ENCODE data around the gene CDH6. TPM values are rescaled to one million over a fixed set of nuclear protein-coding genes. Genes with fewer than 3 reads are reported as not detected.

Gene CDH6
- total RNA-seq, 1 donor from 2014 or later, result 178 TPM

DNA sequence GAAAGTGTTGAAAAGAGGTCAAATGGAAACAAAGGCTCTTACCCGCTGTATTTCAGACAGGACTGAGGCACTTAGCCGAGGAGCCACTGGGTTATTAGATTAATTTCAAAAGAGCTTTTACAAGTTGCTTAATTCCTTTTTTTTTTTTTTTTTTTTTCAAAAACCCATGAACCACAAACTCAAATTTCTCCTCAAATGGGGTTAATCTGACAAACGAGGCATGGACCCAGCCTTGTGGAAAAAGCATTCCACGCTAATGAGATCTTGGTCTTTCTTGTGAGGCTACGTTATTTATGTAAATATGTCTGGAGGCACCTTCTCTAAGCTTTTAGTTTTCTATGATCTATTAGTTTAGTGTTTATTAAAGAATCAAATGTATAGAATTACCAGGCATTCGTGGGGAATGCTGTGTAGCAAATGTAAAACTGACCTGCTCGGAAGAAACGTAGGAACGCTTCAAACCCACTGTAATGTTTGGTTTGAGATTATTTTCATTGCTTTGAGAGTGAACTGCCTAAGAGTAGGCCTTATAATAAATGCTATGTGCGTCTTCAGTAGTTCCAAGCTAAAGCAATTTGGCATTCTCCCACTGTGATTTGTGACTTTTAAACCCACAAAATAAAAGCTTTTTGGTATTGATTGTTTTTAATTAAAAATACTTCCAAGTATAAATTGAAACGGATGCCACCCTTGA lies 134.7 kb downstream of the CDH6 start:
- H3K36me3 Mint-ChIP-seq (ENCODE audit: unreplicated experiment), result peaks cover 5% of the 10 kb centered on the region
- no peak for DNase-seq
- peaks cover 1% of the 10 kb centered on the region for H3K9me3 Mint-ChIP-seq (ENCODE audit: unreplicated experiment)
- H3K4me1 Mint-ChIP-seq (ENCODE audit: low read depth, unreplicated experiment), result no peaks in the 10 kb centered on the region
- TF ChIP-seq CTCF (IDR thresholded peaks at IDR 0.05; ENCODE audit: partially characterized antibody, unreplicated experiment), result no peak
- H3K27ac Mint-ChIP-seq (ENCODE audit: unreplicated experiment), result no peak overlapping the region
- no peaks in the 10 kb centered on the region for H3K27me3 Mint-ChIP-seq (ENCODE audit: unreplicated experiment)
- no peak overlapping the region for H3K4me3 Mint-ChIP-seq (ENCODE audit: unreplicated experiment)

- no peak for DNase-seq
- Mint-ChIP-seq H3K27me3 (ENCODE audit: unreplicated experiment) (no peaks in the 10 kb centered on the region), H3K27ac (ENCODE audit: unreplicated experiment) (no peak overlapping the region), H3K4me3 (ENCODE audit: unreplicated experiment) (no peak overlapping the region), H3K9me3 (ENCODE audit: unreplicated experiment) (peaks cover 1% of the 10 kb centered on the region), H3K4me1 (ENCODE audit: low read depth, unreplicated experiment) (peaks cover 2% of the 10 kb centered on the region), H3K36me3 (ENCODE audit: unreplicated experiment) (no peaks in the 10 kb centered on the region)
- TF ChIP-seq CTCF (IDR thresholded peaks at IDR 0.05; ENCODE audit: partially characterized antibody, unreplicated experiment), result no peak
Measured at GRCh38 chr5:31329715-31330114, 136.2 kb downstream of the CDH6 start.

- H3K36me3 Mint-ChIP-seq (ENCODE audit: unreplicated experiment), result no peaks in the 10 kb centered on the region
- H3K4me1 Mint-ChIP-seq (ENCODE audit: low read depth, unreplicated experiment), result peaks cover 2% of the 10 kb centered on the region
- TF ChIP-seq CTCF (IDR thresholded peaks at IDR 0.05; ENCODE audit: partially characterized antibody, unreplicated experiment), result no peak
- H3K9me3 Mint-ChIP-seq (ENCODE audit: unreplicated experiment), result no peaks in the 10 kb centered on the region
- no peak overlapping the region for H3K4me3 Mint-ChIP-seq (ENCODE audit: unreplicated experiment)
- DNase-seq, result no peak
- no peaks in the 10 kb centered on the region for H3K27me3 Mint-ChIP-seq (ENCODE audit: unreplicated experiment)
- H3K27ac Mint-ChIP-seq (ENCODE audit: unreplicated experiment), result no peak overlapping the region
Measured at GRCh38 chr5:31332160-31332559, 138.7 kb downstream of the CDH6 start.

DNA sequence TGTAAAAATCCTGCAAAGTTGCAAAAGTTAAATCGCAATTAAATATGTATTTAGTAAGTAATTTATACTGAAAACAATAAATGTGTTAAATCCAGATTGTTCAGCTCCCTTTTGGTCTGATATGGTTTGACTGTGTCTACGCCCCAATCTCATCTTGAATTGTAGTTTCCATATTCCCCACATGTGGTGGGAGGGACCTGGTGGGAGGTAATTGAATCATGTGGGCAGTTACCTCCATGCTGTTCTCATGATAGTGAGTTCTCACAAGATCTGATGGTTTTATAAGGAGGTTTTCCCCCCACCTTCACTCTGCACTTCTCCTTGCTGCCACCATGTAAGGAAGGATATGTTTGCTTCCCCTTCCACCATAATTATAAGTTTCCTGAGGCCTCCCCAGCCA lies 140.0 kb downstream of the CDH6 start:
- no peak for DNase-seq
- peaks cover 2% of the 10 kb centered on the region for H3K4me1 Mint-ChIP-seq (ENCODE audit: low read depth, unreplicated experiment)
- H3K4me3 Mint-ChIP-seq (ENCODE audit: unreplicated experiment), result no peak overlapping the region
- no peak for TF ChIP-seq CTCF (IDR thresholded peaks at IDR 0.05; ENCODE audit: partially characterized antibody, unreplicated experiment)
- no peaks in the 10 kb centered on the region for H3K36me3 Mint-ChIP-seq (ENCODE audit: unreplicated experiment)
- no peaks in the 10 kb centered on the region for H3K9me3 Mint-ChIP-seq (ENCODE audit: unreplicated experiment)
- no peaks in the 10 kb centered on the region for H3K27me3 Mint-ChIP-seq (ENCODE audit: unreplicated experiment)
- H3K27ac Mint-ChIP-seq (ENCODE audit: unreplicated experiment), result no peak overlapping the region

DNA sequence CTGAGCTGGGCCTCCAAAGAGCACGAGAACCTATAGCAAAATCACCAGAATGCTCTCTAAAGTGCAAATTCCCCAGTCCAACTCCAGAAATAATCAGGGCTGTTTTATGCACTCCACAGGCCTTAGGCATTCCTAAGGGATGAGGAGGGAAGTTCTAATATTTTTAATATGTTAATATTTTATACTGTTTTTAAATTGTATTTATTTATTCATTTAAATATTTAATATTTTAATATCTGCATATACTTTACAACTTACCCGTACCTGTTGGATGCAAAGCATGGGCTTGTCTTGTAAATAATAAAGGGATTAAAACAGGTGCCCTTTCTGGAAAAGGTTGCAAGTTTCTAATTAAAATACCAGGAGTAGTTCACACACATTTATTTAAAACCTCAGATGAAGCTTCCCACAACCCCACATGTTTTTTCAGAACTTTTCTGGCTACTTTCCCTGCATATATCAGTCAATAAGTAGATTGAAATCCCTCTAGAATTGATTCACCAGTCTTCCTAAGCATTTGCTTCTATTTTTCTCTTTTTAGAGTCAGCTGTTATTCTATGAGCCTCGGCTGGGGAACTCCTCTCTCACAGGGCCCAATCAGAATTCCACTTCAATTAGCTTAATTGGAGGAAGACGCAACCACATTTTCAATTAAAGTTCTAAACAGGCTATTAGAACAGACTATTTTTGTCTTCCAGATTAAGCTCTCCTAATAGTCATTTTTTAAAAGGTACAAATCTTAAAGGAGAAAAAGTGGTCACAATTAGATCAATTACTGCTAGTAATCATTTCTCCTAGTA lies 140.8 kb downstream of the CDH6 start:
- H3K9me3 Mint-ChIP-seq (ENCODE audit: unreplicated experiment), result no peaks in the 10 kb centered on the region
- peaks cover 2% of the 10 kb centered on the region for H3K4me1 Mint-ChIP-seq (ENCODE audit: low read depth, unreplicated experiment)
- H3K4me3 Mint-ChIP-seq (ENCODE audit: unreplicated experiment), result no peak overlapping the region
- no peak for DNase-seq
- H3K27me3 Mint-ChIP-seq (ENCODE audit: unreplicated experiment), result no peaks in the 10 kb centered on the region
- H3K27ac Mint-ChIP-seq (ENCODE audit: unreplicated experiment), result no peak overlapping the region
- no peaks in the 10 kb centered on the region for H3K36me3 Mint-ChIP-seq (ENCODE audit: unreplicated experiment)
- no peak for TF ChIP-seq CTCF (IDR thresholded peaks at IDR 0.05; ENCODE audit: partially characterized antibody, unreplicated experiment)
